Upper lobe of left lung (tissue), 6 donors: ENCODE measurements around the gene STK39. TPM values are rescaled to one million over a fixed set of nuclear protein-coding genes. Genes with fewer than 3 reads are reported as not detected.

Experiments
- ATAC-seq, 2 donors: fragments of 200-7000 bp; cut with Tn5 transposase; one replicate each; pipeline ENCODE4 v1.9.1; 2022; ENCODE audit warnings: mild to moderate bottlenecking in 2 of 2, moderate library complexity in 2 of 2; ENCODE audit not compliant: low FRiP score in 2 of 2
- DNase-seq, 2 donors: peaks; one replicate each; pipeline ENCODE4 v3.0.0-alpha.2; 2019 to 2020
- H3K27ac ChIP-seq, 4 donors: fragments of 200-600 bp; sonication (generic); one replicate each; pipeline ENCODE4 v1.5.1; 2016 to 2019
- H3K27me3 ChIP-seq, 4 donors: fragments of 200-600 bp; sonication (generic); one replicate each; pipeline ENCODE4 v1.5.1; 2017 to 2019
- H3K36me3 ChIP-seq, 4 donors: fragments of 200-600 bp; sonication (generic); one replicate each; pipeline ENCODE4 v1.5.1; 2016 to 2019
- H3K4me1 ChIP-seq, 4 donors: fragments of 200-600 bp; sonication (generic); one replicate each; pipeline ENCODE4 v1.5.1; 2018 to 2019
- H3K4me3 ChIP-seq, 4 donors: fragments of 200-600 bp; sonication (generic); one replicate each; pipeline ENCODE4 v1.5.1; 2017 to 2019; ENCODE audit warnings: mild to moderate bottlenecking in 2 of 4, moderate library complexity in 1 of 4
- H3K9me3 ChIP-seq, 4 donors: fragments of 200-600 bp; sonication (generic); one replicate each; pipeline ENCODE4 v1.5.1; 2018 to 2019
- EP300 ChIP-seq, 4 donors: sonication (generic); formaldehyde crosslinking; IDR thresholded peaks; one replicate each; pipeline ENCODE4 v1.5.1; 2017; ENCODE audit warnings: antibody characterized with exemption in 4 of 4, control low read depth in 2 of 4
- POLR2A ChIP-seq, 4 donors: fragments of 450-650 bp; IDR thresholded peaks; one replicate each; pipeline ENCODE4 v1.5.1; 2016 to 2017; ENCODE audit warnings: antibody characterized with exemption in 4 of 4, mild to moderate bottlenecking in 2 of 4
- POLR2AphosphoS5 ChIP-seq, 2 donors: sonication (generic); formaldehyde crosslinking; IDR thresholded peaks; one replicate each; pipeline ENCODE4 v1.5.1; 2017; ENCODE audit warnings: antibody characterized with exemption in 2 of 2
- WGBS, 2 donors: methylation state at CpG; one replicate each; pipeline ENCODE4 v1.1.5; 2017 to 2018; 5-methylcytosine and 5-hydroxymethylcytosine counted together
- total RNA-seq, 6 donors: library from RNA; depleted of rRNA in 4 of 6; stranded (reverse); fragments of >200 nt in 4 of 6; gene quantifications; one replicate each; pipeline versions ENCODE4 v1.1.0 to v1.2.1, GENCODE V29; 2016 to 2021
- TF ChIP-seq, protein P1 (sequence below), 6 experiments: fragments of 450-650 bp in 4 of 6; fragments of 200-600 bp in 2 of 6; sonication (generic) in 2 of 6; IDR thresholded peaks; one replicate each; pipeline ENCODE4 v1.5.1; 2016 to 2019; ENCODE audit warnings: antibody characterized with exemption in 6 of 6
- donor health status: DM: no; HTN: no; CAD: no; lungs with moderate emphysema.
- donor health status: DM: no; HTN: yes; CAD: no; lungs with severe emphysema.

Gene STK39
- total RNA-seq, 6 donors from 2014 or later = 7.9 to 18.8 (median 12.1) TPM

DNA sequence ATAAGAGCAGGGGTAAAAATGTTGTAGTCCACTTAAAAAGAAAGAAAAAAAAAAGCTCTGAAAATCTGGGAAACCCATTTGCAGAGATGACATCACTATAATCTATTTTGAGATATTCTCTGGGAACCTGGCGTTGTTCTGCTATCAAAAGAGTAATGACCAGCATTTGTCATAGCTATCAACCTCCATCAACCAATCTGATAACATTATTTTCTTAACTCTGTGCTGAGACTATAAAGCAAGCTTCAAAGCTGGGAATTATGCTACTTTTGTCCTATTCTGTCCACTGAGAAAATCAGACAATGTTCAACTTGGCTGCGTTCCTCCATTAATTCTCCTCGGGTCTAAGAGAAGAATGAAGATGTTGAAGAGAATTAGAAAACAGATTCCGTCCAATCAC is 107.5 kb downstream of the STK39 start:
- no peaks in the 10 kb centered on the region for H3K36me3 ChIP-seq
- TF ChIP-seq POLR2AphosphoS5 (IDR thresholded peaks at IDR 0.05) = no peak
- no peak for TF ChIP-seq EP300 (IDR thresholded peaks at IDR 0.05)
- TF ChIP-seq, protein P1, sequence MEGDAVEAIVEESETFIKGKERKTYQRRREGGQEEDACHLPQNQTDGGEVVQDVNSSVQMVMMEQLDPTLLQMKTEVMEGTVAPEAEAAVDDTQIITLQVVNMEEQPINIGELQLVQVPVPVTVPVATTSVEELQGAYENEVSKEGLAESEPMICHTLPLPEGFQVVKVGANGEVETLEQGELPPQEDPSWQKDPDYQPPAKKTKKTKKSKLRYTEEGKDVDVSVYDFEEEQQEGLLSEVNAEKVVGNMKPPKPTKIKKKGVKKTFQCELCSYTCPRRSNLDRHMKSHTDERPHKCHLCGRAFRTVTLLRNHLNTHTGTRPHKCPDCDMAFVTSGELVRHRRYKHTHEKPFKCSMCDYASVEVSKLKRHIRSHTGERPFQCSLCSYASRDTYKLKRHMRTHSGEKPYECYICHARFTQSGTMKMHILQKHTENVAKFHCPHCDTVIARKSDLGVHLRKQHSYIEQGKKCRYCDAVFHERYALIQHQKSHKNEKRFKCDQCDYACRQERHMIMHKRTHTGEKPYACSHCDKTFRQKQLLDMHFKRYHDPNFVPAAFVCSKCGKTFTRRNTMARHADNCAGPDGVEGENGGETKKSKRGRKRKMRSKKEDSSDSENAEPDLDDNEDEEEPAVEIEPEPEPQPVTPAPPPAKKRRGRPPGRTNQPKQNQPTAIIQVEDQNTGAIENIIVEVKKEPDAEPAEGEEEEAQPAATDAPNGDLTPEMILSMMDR (IDR thresholded peaks at IDR 0.05) = no peak
- TF ChIP-seq POLR2A (IDR thresholded peaks at IDR 0.05) = no peak
- no peaks in the 10 kb centered on the region for H3K9me3 ChIP-seq
- peaks cover 0 to 16% (median under 1%) of the 10 kb centered on the region in 4 donors for H3K4me1 ChIP-seq
- H3K4me3 ChIP-seq = no peak overlapping the region
- DNase-seq = no peak
- H3K27me3 ChIP-seq = no peaks in the 10 kb centered on the region
- ATAC-seq = no peak
- H3K27ac ChIP-seq = no peak overlapping the region
- 82 to 87% methylated on average over 4 of the region's 4 CpGs for WGBS, 2 donors

DNA sequence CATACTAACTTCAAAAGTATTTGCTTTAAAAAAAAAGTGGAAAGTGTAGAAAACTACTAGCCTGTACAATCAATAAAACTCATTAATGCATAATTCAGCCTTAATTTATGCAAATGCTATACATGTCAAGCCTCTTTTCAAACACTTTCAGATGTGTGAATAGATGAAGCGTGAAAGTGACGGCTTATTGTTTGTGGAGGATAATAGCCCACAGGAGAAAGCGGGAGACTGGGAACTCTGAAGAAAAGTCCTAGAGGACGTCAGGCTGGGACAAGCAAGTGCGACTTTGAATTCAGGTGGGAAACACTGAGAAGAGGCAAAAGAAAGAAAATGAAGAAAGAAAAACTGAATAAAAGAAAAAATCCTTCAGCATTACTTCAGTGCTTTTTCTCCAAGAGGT is 108.5 kb downstream of the STK39 start:
- Histone ChIP-seq H3K27me3 (no peaks in the 10 kb centered on the region), H3K4me3 (no peak overlapping the region), H3K27ac (no peak overlapping the region), H3K36me3 (no peaks in the 10 kb centered on the region), H3K9me3 (no peaks in the 10 kb centered on the region), H3K4me1 (peaks cover 0 to 16% (median 2%) of the 10 kb centered on the region in 4 donors)
- DNase-seq = no peak
- 95 to 100% methylated on average over 5 of the region's 5 CpGs for WGBS, 2 donors
- TF ChIP-seq POLR2A (IDR thresholded peaks at IDR 0.05) = no peak
- ATAC-seq = no peak

DNA sequence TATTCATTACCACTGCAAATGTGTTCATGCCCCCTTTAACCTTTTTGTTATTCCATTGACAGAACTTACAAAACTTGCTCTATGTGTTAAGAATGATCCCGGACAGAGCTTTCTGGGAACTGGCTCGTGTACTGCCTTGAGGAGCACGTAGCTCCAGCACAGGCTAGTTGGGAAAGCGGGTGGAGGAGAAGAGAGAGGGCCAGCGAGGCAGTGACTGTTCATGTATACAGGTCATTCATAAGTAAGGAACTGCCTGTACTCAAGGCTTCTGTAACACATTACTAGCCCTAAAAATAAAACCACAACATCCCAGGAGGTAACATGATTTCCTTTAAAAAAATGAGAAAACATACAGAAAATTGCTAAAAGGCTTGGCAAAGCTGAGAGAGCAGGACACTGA is 109.0 kb downstream of the STK39 start:
- TF ChIP-seq, protein P1 (IDR thresholded peaks at IDR 0.05) = no peak
- TF ChIP-seq POLR2AphosphoS5 (IDR thresholded peaks at IDR 0.05) = no peak
- no peak for TF ChIP-seq EP300 (IDR thresholded peaks at IDR 0.05)
- no peak for TF ChIP-seq POLR2A (IDR thresholded peaks at IDR 0.05)
- H3K27me3 ChIP-seq = no peaks in the 10 kb centered on the region
- H3K9me3 ChIP-seq = no peaks in the 10 kb centered on the region
- ATAC-seq (no peak), DNase-seq (no peak)
- H3K4me1 ChIP-seq = peaks cover 0 to 16% (median 2%) of the 10 kb centered on the region in 4 donors
- H3K27ac ChIP-seq = no peak overlapping the region
- 81 to 85% methylated on average over 5 of the region's 5 CpGs for WGBS, 2 donors
- H3K36me3 ChIP-seq = no peaks in the 10 kb centered on the region
- no peak overlapping the region for H3K4me3 ChIP-seq

DNA sequence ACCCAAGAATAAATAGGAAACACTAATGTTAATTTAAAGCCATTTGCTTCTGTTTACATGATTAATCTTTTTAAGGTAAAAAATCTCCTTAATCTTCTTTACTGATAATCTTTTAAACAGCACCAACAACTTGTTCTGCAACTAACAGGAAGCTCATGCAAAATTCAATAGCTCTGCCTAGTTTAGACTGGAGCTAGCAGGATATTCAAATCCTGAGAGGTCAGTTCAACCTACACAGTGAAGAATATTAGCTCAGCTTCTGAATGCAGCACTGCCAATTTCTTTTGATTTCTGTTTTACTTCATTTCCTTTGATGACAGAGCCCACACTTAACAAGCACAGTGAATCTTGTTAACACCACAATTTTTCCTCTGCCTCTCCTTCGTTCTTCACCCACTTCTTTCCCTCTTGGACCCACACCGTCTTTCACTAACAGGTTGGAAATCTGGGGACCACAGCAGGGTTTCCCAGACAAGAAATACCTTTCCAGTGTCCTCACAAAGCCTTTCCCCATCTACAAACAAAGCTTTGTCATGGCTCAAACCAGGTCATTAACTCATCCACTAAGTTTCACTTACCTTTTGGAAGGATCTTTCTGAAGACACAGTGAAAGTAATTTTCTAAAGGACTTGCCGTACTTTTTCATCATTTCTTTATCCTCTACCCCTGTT is 109.8 kb downstream of the STK39 start:
- ATAC-seq = no peak
- WGBS, 2 donors = 72 to 77% methylated on average over 3 of the region's 3 CpGs
- Histone ChIP-seq H3K4me3 (no peak overlapping the region), H3K36me3 (no peaks in the 10 kb centered on the region), H3K27ac (no peak overlapping the region), H3K27me3 (no peaks in the 10 kb centered on the region), H3K4me1 (peaks cover 0 to 16% (median 2%) of the 10 kb centered on the region in 4 donors), H3K9me3 (no peaks in the 10 kb centered on the region)
- TF ChIP-seq EP300 (IDR thresholded peaks at IDR 0.05) (no peak), POLR2AphosphoS5 (IDR thresholded peaks at IDR 0.05) (no peak), POLR2A (IDR thresholded peaks at IDR 0.05) (no peak)
- TF ChIP-seq, protein P1 (IDR thresholded peaks at IDR 0.05) = no peak
- no peak for DNase-seq

DNA sequence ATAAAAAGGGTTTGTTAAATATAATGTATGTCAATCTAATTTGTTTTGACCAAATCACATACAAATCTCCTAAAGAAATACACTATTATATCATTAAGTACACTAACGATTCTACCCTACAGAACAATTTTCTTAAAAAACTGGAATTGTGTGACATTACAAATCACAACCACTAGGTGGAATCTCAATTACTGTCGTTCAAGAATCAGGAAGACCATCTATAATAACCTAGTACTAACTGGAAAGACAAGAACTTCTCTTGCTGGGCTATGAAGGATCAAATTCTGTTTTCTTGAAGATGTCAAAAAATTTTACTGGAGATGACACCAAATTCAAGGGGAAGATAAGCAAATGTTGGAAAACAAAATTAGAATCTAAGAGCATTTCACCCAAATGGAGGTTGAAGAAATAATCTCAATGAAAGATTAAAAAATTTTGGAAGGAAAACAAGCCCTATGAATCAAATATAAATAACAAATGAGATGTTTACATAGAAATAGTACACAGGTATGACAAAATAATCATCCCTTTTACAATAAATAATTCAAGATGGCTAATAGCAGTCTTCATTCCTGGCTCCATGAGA is 110.9 kb downstream of the STK39 start:
- Histone ChIP-seq H3K27me3 (no peaks in the 10 kb centered on the region), H3K27ac (no peak overlapping the region), H3K4me3 (no peak overlapping the region), H3K36me3 (no peaks in the 10 kb centered on the region), H3K4me1 (peaks cover 0 to 16% (median 2%) of the 10 kb centered on the region in 4 donors), H3K9me3 (no peaks in the 10 kb centered on the region)
- TF ChIP-seq EP300 (IDR thresholded peaks at IDR 0.05) (no peak), POLR2AphosphoS5 (IDR thresholded peaks at IDR 0.05) (no peak)
- TF ChIP-seq, protein P1 (IDR thresholded peaks at IDR 0.05) = peak in 5 of 6 experiments; percentile 30 to 50 (median 47)
- WGBS, 2 donors = 22 to 29% methylated on average over 2 of the region's 2 CpGs
- ATAC-seq (peak in 1 of 2 donors; percentile 70), DNase-seq (no peak)
